ENCODE data around the gene DNER.
"Not testable (repeated sequence)": the region's sequence is repeated elsewhere in the genome, so short reads cannot be mapped to it uniquely, and the experiment has no call there.

The DNER gene

GRCh38 chr2:229403296-229403695 is 311.1 kb downstream of the DNER start:
- no peaks in the 10 kb centered on the region for H3K4me1 Mint-ChIP-seq (ENCODE audit: low read depth)
- no peaks in the 10 kb centered on the region for H3K9me3 Mint-ChIP-seq (ENCODE audit: low read depth)
- no peaks in the 10 kb centered on the region for H3K36me3 Mint-ChIP-seq
- H3K4me3 Mint-ChIP-seq, result no peak overlapping the region
- H3K27ac Mint-ChIP-seq, result no peak overlapping the region
- peaks cover 6% of the 10 kb centered on the region for H3K27me3 Mint-ChIP-seq

GRCh38 chr2:229401171-229401865 is 313.0 kb downstream of the DNER start:
- peaks cover 8% of the 10 kb centered on the region for H3K27me3 Mint-ChIP-seq
- H3K9me3 Mint-ChIP-seq (ENCODE audit: low read depth), result peaks cover 17% of the 10 kb centered on the region
- no peaks in the 10 kb centered on the region for H3K36me3 Mint-ChIP-seq
- H3K27ac Mint-ChIP-seq, result no peak overlapping the region
- no peak overlapping the region for H3K4me3 Mint-ChIP-seq
- H3K4me1 Mint-ChIP-seq (ENCODE audit: low read depth), result no peaks in the 10 kb centered on the region

DNA sequence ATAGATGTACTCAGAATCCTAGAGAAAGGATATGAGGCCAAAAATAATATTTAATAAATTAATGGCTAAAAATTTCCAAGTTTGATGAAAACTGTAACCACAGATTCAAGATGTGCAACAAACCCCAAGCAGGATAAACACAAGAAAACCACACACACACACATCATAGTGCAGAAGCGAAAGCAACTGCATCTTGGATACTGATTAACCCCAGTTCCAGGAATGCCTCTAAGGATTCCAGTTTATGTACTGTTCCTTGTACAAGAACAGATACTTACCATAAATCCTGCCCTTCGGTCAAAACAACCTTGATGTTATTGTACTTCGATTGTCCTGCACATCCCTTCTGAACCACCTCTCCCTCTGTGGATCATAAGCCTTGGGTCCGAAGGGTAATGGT is 320.4 kb downstream of the DNER start:
- peaks cover 22% of the 10 kb centered on the region for H3K9me3 Mint-ChIP-seq (ENCODE audit: low read depth)
- no peak overlapping the region for H3K4me3 Mint-ChIP-seq
- no peak overlapping the region for H3K27ac Mint-ChIP-seq
- no peaks in the 10 kb centered on the region for H3K36me3 Mint-ChIP-seq
- no peaks in the 10 kb centered on the region for H3K4me1 Mint-ChIP-seq (ENCODE audit: low read depth)
- peaks cover 2% of the 10 kb centered on the region for H3K27me3 Mint-ChIP-seq

GRCh38 chr2:229392196-229392595 is 322.2 kb downstream of the DNER start:
- no peaks in the 10 kb centered on the region for H3K27me3 Mint-ChIP-seq
- peaks cover 14% of the 10 kb centered on the region for H3K9me3 Mint-ChIP-seq (ENCODE audit: low read depth)
- H3K4me3 Mint-ChIP-seq, result no peak overlapping the region
- no peaks in the 10 kb centered on the region for H3K4me1 Mint-ChIP-seq (ENCODE audit: low read depth)
- H3K36me3 Mint-ChIP-seq, result no peaks in the 10 kb centered on the region
- H3K27ac Mint-ChIP-seq, result no peak overlapping the region

- Mint-ChIP-seq H3K27me3 (no peaks in the 10 kb centered on the region), H3K27ac (no peak overlapping the region), H3K36me3 (no peaks in the 10 kb centered on the region), H3K4me1 (ENCODE audit: low read depth) (no peaks in the 10 kb centered on the region), H3K9me3 (ENCODE audit: low read depth) (peaks cover 12% of the 10 kb centered on the region), H3K4me3 (no peak overlapping the region)
Measured at GRCh38 chr2:229388731-229389130, 325.6 kb downstream of the DNER start.

DNA sequence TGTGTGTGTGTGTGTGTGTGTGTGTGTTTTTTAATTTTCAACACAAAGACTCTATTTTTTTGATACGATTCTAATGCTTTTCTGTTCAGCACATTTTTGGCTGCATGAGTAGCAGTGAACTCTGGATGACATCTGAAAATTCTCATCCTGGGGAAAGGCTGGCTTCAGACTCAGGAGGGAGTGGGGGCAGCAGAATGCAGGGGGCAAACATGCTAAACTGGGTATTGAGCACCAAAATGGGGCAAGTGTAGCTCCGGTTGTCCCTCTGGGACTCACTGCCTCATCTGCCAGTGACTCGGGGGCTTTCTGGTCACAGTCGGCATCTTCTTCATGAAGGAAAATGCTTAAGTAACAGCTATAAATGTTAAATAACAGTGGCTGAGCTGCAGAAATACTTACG is 326.5 kb downstream of the DNER start:
- Mint-ChIP-seq H3K4me3 (no peak overlapping the region), H3K36me3 (no peaks in the 10 kb centered on the region), H3K9me3 (ENCODE audit: low read depth) (peaks cover 12% of the 10 kb centered on the region), H3K4me1 (ENCODE audit: low read depth) (no peaks in the 10 kb centered on the region), H3K27ac (no peak overlapping the region), H3K27me3 (peaks cover 2% of the 10 kb centered on the region)

- H3K4me3 Mint-ChIP-seq, result no peak overlapping the region
- H3K27ac Mint-ChIP-seq, result no peak overlapping the region
- peaks cover under 1% of the 10 kb centered on the region for H3K9me3 Mint-ChIP-seq (ENCODE audit: low read depth)
- no peaks in the 10 kb centered on the region for H3K4me1 Mint-ChIP-seq (ENCODE audit: low read depth)
- no peaks in the 10 kb centered on the region for H3K36me3 Mint-ChIP-seq
- H3K27me3 Mint-ChIP-seq, result peaks cover 7% of the 10 kb centered on the region
Measured at GRCh38 chr2:229380101-229380625, 334.2 kb downstream of the DNER start.

GRCh38 chr2:229378386-229378785 is 336.0 kb downstream of the DNER start:
- Mint-ChIP-seq H3K4me3 (no peak overlapping the region), H3K27me3 (peaks cover 6% of the 10 kb centered on the region), H3K36me3 (no peaks in the 10 kb centered on the region), H3K4me1 (ENCODE audit: low read depth) (no peaks in the 10 kb centered on the region), H3K27ac (no peak overlapping the region), H3K9me3 (ENCODE audit: low read depth) (no peaks in the 10 kb centered on the region)

- no peak overlapping the region for H3K4me3 Mint-ChIP-seq
- H3K27ac Mint-ChIP-seq, result no peak overlapping the region
- no peaks in the 10 kb centered on the region for H3K36me3 Mint-ChIP-seq
- peaks cover 6% of the 10 kb centered on the region for H3K27me3 Mint-ChIP-seq
- H3K9me3 Mint-ChIP-seq (ENCODE audit: low read depth), result no peaks in the 10 kb centered on the region
- H3K4me1 Mint-ChIP-seq (ENCODE audit: low read depth), result no peaks in the 10 kb centered on the region
Measured at GRCh38 chr2:229376866-229377265, 337.5 kb downstream of the DNER start.

- Mint-ChIP-seq H3K4me3 (no peak overlapping the region), H3K4me1 (ENCODE audit: low read depth) (no peaks in the 10 kb centered on the region), H3K27ac (no peak overlapping the region), H3K9me3 (ENCODE audit: low read depth) (no peaks in the 10 kb centered on the region), H3K36me3 (no peaks in the 10 kb centered on the region), H3K27me3 (peaks cover 7% of the 10 kb centered on the region)
Measured at GRCh38 chr2:229375251-229375650, 339.1 kb downstream of the DNER start.

DNA sequence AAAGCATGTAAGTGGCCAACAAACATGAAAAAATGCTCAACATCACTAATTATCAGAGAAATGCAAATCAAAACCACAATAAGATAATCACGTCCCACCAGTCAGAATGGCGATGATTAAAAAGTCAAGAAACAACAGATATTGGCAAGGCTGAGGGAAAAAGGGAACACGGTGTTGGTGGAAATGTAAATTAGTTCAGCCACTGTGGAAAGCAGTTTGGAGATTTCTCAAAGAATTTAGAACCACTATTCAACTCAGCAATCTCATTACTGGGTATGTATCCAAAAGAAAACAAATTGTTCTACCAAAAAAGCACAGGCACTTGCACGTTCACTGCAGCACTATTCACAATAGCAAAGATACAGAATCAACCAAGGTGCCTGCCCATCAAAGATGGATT is 341.0 kb downstream of the DNER start:
- H3K4me3 Mint-ChIP-seq; H3K27me3 Mint-ChIP-seq; H3K36me3 Mint-ChIP-seq; H3K4me1 Mint-ChIP-seq (ENCODE audit: low read depth); H3K27ac Mint-ChIP-seq; H3K9me3 Mint-ChIP-seq (ENCODE audit: low read depth): not testable (repeated sequence)

GRCh38 chr2:229372207-229372606 is 342.1 kb downstream of the DNER start:
- Mint-ChIP-seq H3K4me3 (no peak overlapping the region), H3K36me3 (no peaks in the 10 kb centered on the region), H3K9me3 (ENCODE audit: low read depth) (peaks cover 3% of the 10 kb centered on the region), H3K4me1 (ENCODE audit: low read depth) (no peaks in the 10 kb centered on the region), H3K27ac (no peak overlapping the region), H3K27me3 (peaks cover 2% of the 10 kb centered on the region)

DNA sequence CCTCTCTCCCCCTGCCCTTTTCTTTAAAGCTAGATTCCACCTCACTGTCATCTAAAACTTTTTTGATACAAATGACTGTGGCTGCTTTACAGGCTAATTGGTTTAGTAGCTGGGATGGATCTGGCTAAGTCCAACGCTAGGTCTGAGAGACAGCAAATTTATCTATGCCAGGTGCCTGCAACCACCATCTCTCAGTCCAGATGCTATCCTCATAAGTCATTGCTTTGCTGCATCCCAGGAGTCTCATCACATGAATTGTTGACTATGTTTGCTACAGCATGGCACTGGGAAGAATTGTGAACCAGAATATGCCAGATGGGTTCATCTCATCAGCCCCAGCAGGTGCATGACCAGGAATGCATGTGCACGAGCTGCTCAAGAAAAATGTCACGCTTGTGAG is 343.3 kb downstream of the DNER start:
- H3K27ac Mint-ChIP-seq, result no peak overlapping the region
- no peaks in the 10 kb centered on the region for H3K4me1 Mint-ChIP-seq (ENCODE audit: low read depth)
- no peak overlapping the region for H3K4me3 Mint-ChIP-seq
- peaks cover 3% of the 10 kb centered on the region for H3K9me3 Mint-ChIP-seq (ENCODE audit: low read depth)
- H3K36me3 Mint-ChIP-seq, result no peaks in the 10 kb centered on the region
- peaks cover 4% of the 10 kb centered on the region for H3K27me3 Mint-ChIP-seq

DNA sequence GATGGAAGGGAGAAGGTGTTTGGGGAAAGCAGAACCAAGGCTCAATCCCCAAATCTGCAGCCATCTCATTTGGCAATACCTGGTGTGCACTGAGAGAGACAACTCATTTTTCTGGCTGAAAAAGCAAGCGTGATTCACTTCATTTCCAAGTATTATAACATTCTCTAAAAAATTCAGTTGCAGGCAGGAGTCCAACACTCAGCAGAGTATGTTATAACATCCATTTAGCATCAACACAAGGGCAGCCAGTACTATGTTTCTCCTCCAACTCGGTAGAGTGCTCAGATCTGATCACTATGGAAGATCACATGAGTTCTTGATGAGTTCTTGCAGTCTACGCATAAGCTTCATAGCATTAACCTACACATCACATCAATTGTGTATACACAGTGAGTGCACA is 343.8 kb downstream of the DNER start:
- H3K36me3 Mint-ChIP-seq, result no peaks in the 10 kb centered on the region

GRCh38 chr2:229363185-229363814 is 351.1 kb downstream of the DNER start:
- Mint-ChIP-seq H3K4me3 (no peak overlapping the region), H3K27ac (no peak overlapping the region), H3K36me3 (no peaks in the 10 kb centered on the region), H3K9me3 (ENCODE audit: low read depth) (no peaks in the 10 kb centered on the region), H3K27me3 (peaks cover 1% of the 10 kb centered on the region), H3K4me1 (ENCODE audit: low read depth) (no peaks in the 10 kb centered on the region)

More for the DNA sequence above, 343.8 kb downstream of the DNER start:
- peaks cover 4% of the 10 kb centered on the region for H3K27me3 Mint-ChIP-seq
- no peaks in the 10 kb centered on the region for H3K4me1 Mint-ChIP-seq (ENCODE audit: low read depth)
- H3K27ac Mint-ChIP-seq, result no peak overlapping the region
- peaks cover 3% of the 10 kb centered on the region for H3K9me3 Mint-ChIP-seq (ENCODE audit: low read depth)
- H3K4me3 Mint-ChIP-seq, result no peak overlapping the region

- Mint-ChIP-seq H3K27ac (no peak overlapping the region), H3K9me3 (ENCODE audit: low read depth) (no peaks in the 10 kb centered on the region), H3K4me1 (ENCODE audit: low read depth) (no peaks in the 10 kb centered on the region), H3K4me3 (no peak overlapping the region), H3K36me3 (no peaks in the 10 kb centered on the region), H3K27me3 (peaks cover 2% of the 10 kb centered on the region)
Measured at GRCh38 chr2:229350883-229351282, 363.5 kb downstream of the DNER start.

Measured in activated naive CD8-positive, alpha-beta T cell (primary cell).